GM18520 (cell line): Measurements from ENCODE around the gene DNPEP.
"Not testable (repeated sequence)": the region's sequence is repeated elsewhere in the genome, so short reads cannot be mapped to it uniquely, and the experiment has no call there.

Experiments used
- ATAC-seq: cut with Tn5 transposase; IDR thresholded peaks from one replicate; pipeline ENCODE4 v1.9.1; 2021; ENCODE audit not compliant: unreplicated experiment

The DNPEP gene

GRCh38 chr2:219402665-219403515, 15.2 kb upstream of the DNPEP start:
- no peak for ATAC-seq

DNA sequence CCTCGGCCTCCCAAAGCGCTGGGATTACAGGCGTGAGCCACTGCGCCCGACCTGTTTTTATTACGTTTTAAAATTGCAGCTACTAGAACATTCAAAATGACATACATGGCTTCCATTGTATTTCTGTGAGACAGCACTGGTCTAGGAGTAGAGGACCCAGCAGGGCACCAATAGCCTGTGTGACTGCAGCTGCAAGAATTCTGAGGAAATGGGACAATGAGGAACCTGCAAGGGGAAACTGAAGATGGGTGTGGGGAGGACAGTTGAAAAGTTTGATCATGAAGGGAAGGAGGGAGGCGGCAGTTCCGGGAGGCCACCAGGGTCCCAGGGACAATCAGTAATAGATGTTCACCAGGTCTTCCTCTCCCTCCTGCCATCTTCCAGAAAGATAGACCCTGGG, 13.9 kb upstream of the DNPEP start:
- no peak for ATAC-seq

- ATAC-seq: no peak
These were observed 12.8 kb upstream of the DNPEP start for GRCh38 chr2:219400562-219400961.

DNA sequence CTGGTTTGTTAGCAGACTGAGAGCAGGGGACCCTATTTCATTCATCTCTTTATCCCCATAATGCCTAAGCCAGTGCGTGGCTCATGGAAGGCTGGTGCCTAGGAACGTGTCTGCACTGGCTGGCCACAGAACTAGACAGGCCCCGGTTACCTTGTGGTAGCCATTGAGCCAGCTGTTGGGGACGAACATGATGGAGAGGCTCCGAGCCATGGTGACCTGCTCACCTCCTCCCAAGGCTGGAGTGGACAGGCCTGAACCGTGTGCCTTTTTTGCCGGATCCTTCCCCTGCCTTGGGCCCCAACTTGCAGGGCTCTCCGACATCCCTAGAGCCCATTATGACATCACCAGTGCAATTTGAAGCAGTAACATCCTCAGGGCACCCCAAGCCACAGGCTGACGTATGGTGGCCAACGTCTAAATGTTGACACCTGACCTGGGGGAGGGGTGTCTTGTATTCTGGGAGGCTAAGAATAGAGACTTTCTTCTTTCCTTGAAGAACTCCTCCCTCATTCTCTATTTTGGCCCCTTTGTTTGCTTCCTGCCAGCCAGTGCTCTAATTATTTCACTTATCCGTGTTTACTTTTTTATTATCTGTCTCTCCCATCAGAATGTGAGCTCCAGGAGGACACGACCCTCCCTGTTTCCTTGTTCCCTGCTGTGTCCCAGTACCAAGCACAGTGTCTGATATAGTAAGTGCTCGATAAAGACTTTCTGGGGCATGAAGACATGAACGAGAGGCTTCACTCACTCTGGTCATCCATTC, 12.2 kb upstream of the DNPEP start:
- ATAC-seq: no peak

- no peak for ATAC-seq
These were observed 11.1 kb upstream of the DNPEP start for GRCh38 chr2:219398721-219399363.

- ATAC-seq: no peak
These were observed 9.2 kb upstream of the DNPEP start for GRCh38 chr2:219396863-219397457.

DNA sequence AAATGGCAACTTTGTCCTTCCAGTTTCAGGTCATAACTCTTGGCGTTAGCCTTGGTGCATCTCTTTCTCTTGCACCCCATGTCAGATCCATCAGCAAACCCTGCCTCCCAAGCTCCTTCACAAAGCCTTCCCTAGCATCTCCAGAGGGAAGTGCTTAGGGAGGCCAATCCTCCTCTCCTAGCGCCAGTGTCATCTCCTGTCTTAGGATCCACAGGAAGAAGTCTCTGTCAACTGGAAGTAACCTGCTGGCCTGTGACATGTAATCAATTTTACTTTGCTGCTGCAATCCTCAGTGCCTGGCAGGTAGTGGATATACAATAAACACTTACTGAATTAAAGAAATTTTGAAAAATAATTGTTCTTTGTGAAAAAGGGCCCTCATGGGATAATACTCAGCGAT, 7.9 kb upstream of the DNPEP start:
- ATAC-seq: no peak

DNA sequence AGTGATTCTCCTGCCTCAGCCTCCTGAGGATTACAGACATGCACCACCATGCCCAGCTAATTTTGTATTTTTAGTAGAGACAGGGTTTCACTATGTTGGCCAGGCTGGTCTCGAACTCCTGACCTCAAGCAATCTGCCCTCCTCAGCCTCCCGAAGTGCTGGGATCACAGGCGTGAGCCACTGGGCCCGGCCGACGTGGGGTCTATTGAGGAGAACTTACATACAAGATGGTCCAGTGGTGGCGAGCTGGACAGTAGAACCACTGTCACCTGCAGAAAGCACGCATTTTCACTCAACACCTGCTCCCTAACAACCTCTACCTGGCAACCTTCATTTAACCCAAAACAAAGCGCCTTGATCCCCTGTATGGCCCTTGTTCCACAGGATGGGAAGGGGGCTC, 7.3 kb upstream of the DNPEP start:
- not testable (repeated sequence) for ATAC-seq

DNA sequence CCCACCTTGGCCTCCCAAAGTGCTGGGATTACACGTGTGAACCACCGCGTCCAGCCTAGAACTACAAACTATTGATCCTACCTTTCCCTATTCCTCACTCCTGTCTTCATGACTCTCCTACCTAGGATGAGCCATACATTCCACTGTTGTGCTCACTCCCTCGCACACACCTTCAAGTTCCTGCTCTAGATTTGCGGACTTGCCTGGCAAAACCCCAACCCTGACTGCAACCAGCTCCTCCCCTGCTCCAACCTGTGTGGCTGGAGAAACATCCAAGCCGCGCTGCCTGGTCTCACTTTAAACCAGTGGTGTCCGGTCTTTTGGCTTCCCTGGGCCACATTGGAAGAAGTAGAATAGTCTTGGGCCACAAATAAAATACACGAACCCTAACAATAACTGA, 5.0 kb upstream of the DNPEP start:
- no peak for ATAC-seq

- ATAC-seq: no peak
These were observed 1.1 kb upstream of the DNPEP start for GRCh38 chr2:219388907-219389156.

DNA sequence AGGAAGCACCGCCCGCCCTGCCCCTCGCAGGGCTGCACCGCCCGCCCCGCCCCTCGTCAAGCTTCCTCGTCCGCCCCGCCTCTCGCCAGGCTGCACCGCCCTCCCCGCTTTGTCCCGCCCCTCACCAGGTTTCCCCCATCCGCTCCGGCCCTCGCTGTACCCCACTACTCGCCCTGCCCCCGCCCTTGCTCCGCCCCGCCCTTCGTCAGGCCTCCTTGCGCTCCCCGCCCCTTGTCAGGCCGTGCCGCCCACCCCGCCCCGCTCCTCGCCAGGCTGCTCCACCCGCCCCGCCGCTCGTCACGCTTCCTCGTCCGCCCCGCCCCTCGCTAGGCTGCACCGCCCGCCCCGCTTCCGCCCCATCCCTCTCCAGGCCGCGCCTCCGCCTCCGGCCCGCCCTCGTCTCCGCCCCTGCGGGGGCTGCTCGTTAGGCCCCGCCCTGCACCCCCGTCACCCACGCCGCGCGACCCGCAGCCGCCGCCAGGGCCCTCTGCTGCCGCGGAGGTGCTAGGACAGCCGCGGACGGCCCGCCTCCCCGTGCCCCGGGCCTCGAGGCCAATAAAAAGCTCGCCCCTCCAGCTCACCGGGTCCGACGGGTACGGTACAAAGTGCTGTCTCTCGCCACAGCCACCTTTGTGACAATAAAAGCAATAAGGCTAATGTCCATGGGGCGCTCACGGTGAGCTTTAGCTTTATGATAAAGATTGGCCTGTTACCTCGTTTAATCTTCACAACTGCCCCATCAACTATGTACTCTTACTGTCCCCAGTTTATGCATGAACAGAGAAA, 602 bp upstream of the DNPEP start:
- ATAC-seq: peak; percentile 77

- ATAC-seq: no peak
These were observed 1.0 kb downstream of the DNPEP start for GRCh38 chr2:219386532-219387280.

DNA sequence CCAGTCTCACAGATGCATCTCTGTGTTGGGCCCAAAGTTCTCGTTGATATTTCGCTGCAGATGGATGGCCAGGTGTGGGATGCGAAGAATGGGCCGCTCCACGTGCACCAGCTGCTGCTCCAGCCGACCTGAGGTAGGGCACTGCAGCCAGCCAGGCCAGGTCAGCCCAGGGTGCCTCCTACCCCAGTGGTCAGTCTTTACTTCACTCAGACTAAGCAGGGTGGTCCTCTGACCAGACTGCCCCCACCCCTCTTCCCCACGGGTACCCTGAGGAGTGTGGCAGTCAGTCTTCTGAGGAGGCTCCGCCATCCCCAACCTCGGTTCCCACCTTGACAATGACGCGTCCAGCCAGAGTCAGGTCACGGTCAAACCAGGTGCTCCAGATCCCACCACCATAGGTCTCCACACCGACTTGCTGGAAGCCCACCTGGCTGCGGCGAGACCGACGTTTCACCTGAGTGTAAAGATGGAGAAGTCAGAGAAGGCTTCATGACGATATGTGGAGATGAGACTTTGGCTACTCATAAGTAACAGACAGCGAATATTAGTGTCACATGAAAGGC, 1.7 kb downstream of the DNPEP start:
- no peak for ATAC-seq

DNA sequence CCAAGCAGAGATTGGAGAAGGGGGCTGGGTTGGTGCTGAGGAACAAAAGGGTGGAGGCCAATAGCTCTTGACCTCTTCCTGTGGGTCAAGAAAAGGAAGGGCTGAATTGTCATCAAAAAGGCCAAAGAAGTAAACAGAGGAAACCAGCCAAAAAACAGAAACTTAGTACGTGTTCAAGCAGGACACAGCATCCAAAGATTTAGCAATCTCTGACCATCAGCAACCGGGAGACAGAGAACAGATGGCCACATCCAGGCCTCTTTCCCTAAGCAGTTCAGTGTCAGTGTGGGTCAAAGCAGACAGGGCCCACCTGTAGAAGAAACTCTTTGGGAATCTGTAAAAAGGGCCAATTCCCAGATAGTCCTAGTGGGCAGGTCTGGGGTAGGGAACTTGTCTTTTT, 2.9 kb downstream of the DNPEP start:
- ATAC-seq: no peak

DNA sequence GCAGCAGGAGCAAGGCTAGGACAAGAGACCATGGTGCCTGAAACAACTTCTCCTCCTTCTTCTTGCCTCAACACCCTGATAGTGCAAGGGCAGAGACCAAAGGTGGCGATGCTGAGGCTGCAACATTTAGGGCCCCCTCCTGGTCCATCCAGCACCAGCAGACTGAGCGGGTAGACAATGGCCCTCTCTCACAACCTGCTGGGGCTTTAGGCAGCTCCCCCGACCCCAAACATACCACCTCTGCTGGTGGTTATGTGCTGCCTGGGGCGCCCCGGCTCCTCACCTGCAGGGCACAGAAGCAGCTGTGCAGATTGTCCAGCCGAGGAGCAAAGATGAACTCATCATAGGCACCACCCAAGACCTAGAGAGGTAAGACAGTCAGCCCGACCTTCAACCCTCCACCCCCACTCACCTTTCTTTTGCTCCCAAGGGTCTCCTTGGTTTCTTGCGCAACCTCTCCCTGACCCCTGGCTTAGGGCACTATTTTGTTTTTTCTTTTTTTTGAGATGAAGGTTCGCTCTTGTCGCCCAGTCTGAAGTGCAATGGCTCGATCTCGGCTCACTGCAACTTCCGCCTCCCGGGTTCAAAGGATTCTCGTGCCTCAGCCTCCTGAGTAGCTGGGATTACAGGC, 3.5 kb downstream of the DNPEP start:
- no peak for ATAC-seq

DNA sequence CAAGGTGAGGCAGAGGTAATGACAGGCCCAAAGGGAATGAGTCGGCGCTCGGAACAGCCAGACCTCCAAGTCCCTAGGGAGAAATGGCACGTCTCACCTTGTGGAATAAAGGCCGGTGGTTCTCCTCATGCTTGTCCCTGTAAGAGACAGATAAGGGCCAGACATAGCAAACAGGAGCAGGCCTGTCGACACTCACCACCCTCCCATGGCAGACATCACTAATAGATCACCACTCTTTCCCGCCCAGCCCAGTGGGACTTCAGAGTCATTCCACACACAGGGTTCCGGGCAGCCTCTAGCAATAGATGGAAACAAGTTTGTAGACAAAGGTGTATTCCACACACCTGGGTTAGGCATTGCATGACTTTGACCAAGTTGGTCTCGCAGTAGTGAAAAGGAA, 6.3 kb downstream of the DNPEP start:
- ATAC-seq: no peak

GRCh38 chr2:219380926-219381325, 6.8 kb downstream of the DNPEP start:
- no peak for ATAC-seq

DNA sequence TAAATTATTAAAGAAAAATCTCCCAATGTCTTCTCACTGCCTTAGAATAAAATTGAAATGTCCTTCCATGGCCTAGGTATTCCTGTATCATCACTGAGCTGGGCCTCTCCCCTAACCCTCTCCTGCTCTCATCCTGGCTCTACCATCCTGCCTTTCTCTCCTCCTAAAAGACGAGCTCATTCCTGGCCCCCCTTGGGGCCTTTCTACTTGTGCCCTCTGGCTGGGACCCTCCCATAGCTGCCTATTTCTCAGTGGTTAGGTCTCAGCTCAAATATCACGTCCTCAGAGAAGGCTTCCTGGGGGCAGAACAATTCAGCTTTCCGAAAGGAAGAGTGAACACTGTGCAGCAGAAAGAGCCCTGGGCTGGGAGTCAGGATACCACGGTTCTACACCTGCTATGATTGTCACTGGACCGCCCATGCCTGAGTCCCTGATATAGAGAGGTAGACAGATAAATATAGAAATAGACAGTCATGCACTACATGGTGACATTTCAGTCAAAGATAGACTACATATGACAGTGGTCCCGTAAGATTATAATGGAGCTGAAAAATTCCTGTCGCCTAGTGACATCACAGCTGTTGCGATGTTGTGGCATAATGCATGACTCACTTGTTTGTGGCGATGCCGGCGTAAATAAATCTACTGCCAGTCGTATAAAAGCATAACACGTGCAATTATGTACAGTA, 9.4 kb downstream of the DNPEP start:
- no peak for ATAC-seq

- no peak for ATAC-seq
These were observed 18.3 kb downstream of the DNPEP start for GRCh38 chr2:219369447-219369861.
